DMS153 treated with DMSO at 0.1 percent for 48 hours (cell line): ENCODE data around the gene CEP20.

ENCODE experiments used
- DNase-seq: peaks from one replicate; lab custom pipeline; 2025; ENCODE audit not compliant: unreplicated experiment; lab: John Stamatoyannopoulos, UW

CEP20 gene

GRCh38 chr16:15835136-15835878 is 53.1 kb downstream of the CEP20 start:
- no peak for DNase-seq

- DNase-seq, result no peak
Observed at GRCh38 chr16:15834502-15834901, 53.9 kb downstream of the CEP20 start.

- DNase-seq, result no peak
Observed at GRCh38 chr16:15833541-15833940, 54.9 kb downstream of the CEP20 start.

DNA sequence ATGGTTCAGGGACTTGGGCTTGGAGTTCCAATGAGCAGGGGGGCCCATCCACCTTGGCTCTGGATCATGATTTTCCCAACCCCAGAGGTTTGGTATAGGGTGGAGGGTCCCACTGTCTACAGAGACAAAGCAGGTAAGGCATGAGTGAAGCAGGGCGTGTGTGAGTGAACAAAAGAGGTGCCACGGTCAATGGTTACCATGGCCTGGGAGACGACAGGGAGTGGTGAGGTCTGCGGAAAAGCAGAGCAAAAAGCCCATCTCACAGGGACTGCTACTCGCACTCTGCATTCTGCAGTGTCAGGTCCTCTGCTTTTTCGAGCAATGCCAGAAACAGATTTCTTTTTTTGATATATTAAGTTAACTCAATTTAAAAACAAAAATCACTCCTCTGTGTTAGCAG is 56.2 kb downstream of the CEP20 start:
- no peak for DNase-seq

- DNase-seq, result no peak
Observed at GRCh38 chr16:15830832-15831451, 57.5 kb downstream of the CEP20 start.

- no peak for DNase-seq
Observed at GRCh38 chr16:15829460-15829859, 58.9 kb downstream of the CEP20 start.

DNA sequence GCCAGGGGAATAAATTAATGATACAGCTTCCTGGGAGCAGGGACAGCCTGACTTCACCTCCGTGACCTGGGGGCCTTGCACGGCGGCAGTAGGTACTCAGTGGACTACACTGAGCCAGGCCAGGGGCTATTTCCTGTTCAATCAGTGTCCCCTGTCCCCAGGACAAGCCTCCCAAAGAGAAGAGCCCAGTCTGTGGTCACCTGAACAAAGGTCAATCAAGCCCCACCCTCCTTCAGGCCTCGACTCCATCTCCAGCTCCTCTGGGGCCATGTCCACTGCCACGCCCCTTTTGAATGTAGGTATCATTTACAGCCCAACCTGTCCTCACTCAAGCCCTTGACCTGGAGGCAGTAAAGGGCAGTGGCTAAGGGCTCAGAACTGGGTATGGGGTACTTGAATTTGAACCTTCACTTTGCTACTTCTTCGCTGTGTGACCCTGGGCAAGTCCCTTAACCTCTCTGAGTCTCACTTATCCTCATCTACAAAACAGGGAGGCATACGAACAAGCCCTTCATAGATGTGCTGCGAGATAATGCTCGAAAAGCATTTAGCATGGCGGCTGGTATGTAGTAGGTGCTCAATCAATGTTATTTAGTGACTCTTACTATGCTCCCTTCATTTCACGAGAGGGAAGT is 60.6 kb downstream of the CEP20 start:
- DNase-seq, result no peak

DNA sequence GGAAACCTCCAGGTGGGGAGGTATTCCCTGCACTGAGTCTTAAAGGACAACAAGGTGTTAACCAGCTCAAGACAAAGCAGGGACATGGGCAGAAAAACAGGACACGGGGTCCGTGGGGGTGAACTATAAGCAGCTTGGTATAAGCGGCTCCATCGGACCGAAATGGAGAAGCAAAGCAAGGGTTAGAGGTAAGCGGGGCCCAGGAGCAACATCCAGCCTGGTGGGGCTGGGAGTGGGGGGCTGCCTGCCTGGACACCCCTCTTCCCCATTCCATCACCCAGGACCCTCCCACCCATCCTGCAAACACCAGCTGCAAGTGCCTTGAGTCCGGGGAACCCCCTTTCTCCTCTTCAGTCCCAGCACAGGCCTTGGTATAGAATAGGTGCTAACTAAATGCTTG is 61.1 kb downstream of the CEP20 start:
- no peak for DNase-seq

GRCh38 chr16:15825750-15826305 is 62.6 kb downstream of the CEP20 start:
- no peak for DNase-seq

DNA sequence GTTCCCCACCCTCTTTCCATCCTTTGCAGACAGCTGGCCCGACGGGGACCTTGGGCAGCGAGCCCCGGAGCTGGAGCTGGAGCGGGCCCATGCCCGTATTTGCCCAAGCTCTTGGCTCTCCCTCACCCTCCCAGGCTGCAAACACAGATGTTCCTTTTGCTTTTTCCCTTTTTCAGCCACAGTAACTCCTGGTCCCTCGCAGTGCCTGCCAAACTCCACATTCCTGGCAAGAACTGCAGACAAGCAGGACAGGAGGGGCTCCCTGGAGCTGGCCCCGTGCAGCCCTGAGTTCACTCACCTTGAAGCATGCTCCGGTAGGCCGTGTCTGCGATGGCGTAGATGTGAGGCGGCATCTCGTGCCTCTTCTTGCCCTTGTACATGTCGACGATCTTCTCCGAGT is 65.4 kb downstream of the CEP20 start:
- DNase-seq, result no peak

- DNase-seq, result no peak
Observed at GRCh38 chr16:15820837-15821236, 67.6 kb downstream of the CEP20 start.

GRCh38 chr16:15819046-15819445 is 69.4 kb downstream of the CEP20 start:
- DNase-seq, result no peak

GRCh38 chr16:15817446-15817845 is 71.0 kb downstream of the CEP20 start:
- no peak for DNase-seq

- no peak for DNase-seq
Observed at GRCh38 chr16:15816228-15816627, 72.2 kb downstream of the CEP20 start.
